Measurements from ENCODE around the gene HTR7. TPM values are rescaled to one million over a fixed set of nuclear protein-coding genes. Genes with fewer than 3 reads are reported as not detected.

Gene HTR7
- total RNA-seq, 1 donor from 2014 or later = 0.22 TPM

- TF ChIP-seq CTCF (IDR thresholded peaks at IDR 0.05; ENCODE audit: borderline replicate concordance) = no peak
- intact Hi-C loops (cut with micrococcal nuclease) = no loop called here
- no peaks in the 10 kb centered on the region for H3K4me1 ChIP-seq
- H3K27me3 ChIP-seq (ENCODE audit: low read depth) = no peaks in the 10 kb centered on the region
- no peak overlapping the region for H3K4me3 ChIP-seq
- H3K9me3 ChIP-seq (replicated peaks) = no peaks in the 10 kb centered on the region
- H3K27ac ChIP-seq (replicated peaks) = no peak overlapping the region
- no peak for DNase-seq
- no peaks in the 10 kb centered on the region for H3K36me3 ChIP-seq
Measured at GRCh38 chr10:90722832-90723231, 135.0 kb downstream of the HTR7 start.

GRCh38 chr10:90718182-90718581 is 139.7 kb downstream of the HTR7 start:
- Histone ChIP-seq H3K27me3 (ENCODE audit: low read depth) (no peaks in the 10 kb centered on the region), H3K27ac (replicated peaks) (no peak overlapping the region), H3K36me3 (no peaks in the 10 kb centered on the region), H3K4me1 (no peaks in the 10 kb centered on the region), H3K4me3 (no peak overlapping the region), H3K9me3 (replicated peaks) (no peaks in the 10 kb centered on the region)
- peak; percentile 26 for TF ChIP-seq CTCF (IDR thresholded peaks at IDR 0.05; ENCODE audit: borderline replicate concordance)
- no peak for DNase-seq
- intact Hi-C loops (cut with micrococcal nuclease) = no loop called here

- Histone ChIP-seq H3K27me3 (ENCODE audit: low read depth) (no peaks in the 10 kb centered on the region), H3K36me3 (no peaks in the 10 kb centered on the region), H3K4me1 (no peaks in the 10 kb centered on the region), H3K4me3 (no peak overlapping the region), H3K27ac (replicated peaks) (no peak overlapping the region), H3K9me3 (replicated peaks) (no peaks in the 10 kb centered on the region)
- no peak for TF ChIP-seq CTCF (IDR thresholded peaks at IDR 0.05; ENCODE audit: borderline replicate concordance)
- intact Hi-C loops (cut with micrococcal nuclease) = no loop called here
- DNase-seq = no peak
Measured at GRCh38 chr10:90712529-90712928, 145.3 kb downstream of the HTR7 start.

- Histone ChIP-seq H3K4me1 (no peaks in the 10 kb centered on the region), H3K9me3 (replicated peaks) (no peaks in the 10 kb centered on the region), H3K36me3 (no peaks in the 10 kb centered on the region), H3K27me3 (ENCODE audit: low read depth) (no peaks in the 10 kb centered on the region), H3K27ac (replicated peaks) (no peak overlapping the region), H3K4me3 (no peak overlapping the region)
- TF ChIP-seq CTCF (IDR thresholded peaks at IDR 0.05; ENCODE audit: borderline replicate concordance) = no peak
- no peak for DNase-seq
- intact Hi-C loops (cut with micrococcal nuclease) = no loop called here
Measured at GRCh38 chr10:90709727-90710126, 148.1 kb downstream of the HTR7 start.

GRCh38 chr10:90707657-90708056 is 150.2 kb downstream of the HTR7 start:
- Histone ChIP-seq H3K27ac (replicated peaks) (no peak overlapping the region), H3K4me1 (no peaks in the 10 kb centered on the region), H3K9me3 (replicated peaks) (no peaks in the 10 kb centered on the region), H3K4me3 (no peak overlapping the region), H3K36me3 (no peaks in the 10 kb centered on the region), H3K27me3 (ENCODE audit: low read depth) (peaks cover 4% of the 10 kb centered on the region)
- no peak for TF ChIP-seq CTCF (IDR thresholded peaks at IDR 0.05; ENCODE audit: borderline replicate concordance)
- no peak for DNase-seq
- intact Hi-C loops (cut with micrococcal nuclease) = no loop called here

- Histone ChIP-seq H3K36me3 (no peaks in the 10 kb centered on the region), H3K27me3 (ENCODE audit: low read depth) (peaks cover 4% of the 10 kb centered on the region), H3K4me1 (no peaks in the 10 kb centered on the region), H3K9me3 (replicated peaks) (no peaks in the 10 kb centered on the region), H3K4me3 (no peak overlapping the region), H3K27ac (replicated peaks) (no peak overlapping the region)
- TF ChIP-seq CTCF (IDR thresholded peaks at IDR 0.05; ENCODE audit: borderline replicate concordance) = no peak
- intact Hi-C loops (cut with micrococcal nuclease) = no loop called here
- DNase-seq = no peak
Measured at GRCh38 chr10:90701428-90701827, 156.4 kb downstream of the HTR7 start.
